Measurements from ENCODE around the gene TSPEAR.

Gene TSPEAR

GRCh38 chr21:44722731-44723130 lies 11.4 kb upstream of the TSPEAR start:
- DNase-seq (ENCODE audit: low read depth, low spot score): no peak

GRCh38 chr21:44720170-44720569 lies 8.8 kb upstream of the TSPEAR start:
- no peak for DNase-seq (ENCODE audit: low read depth, low spot score)

GRCh38 chr21:44718571-44718970 lies 7.2 kb upstream of the TSPEAR start:
- no peak for DNase-seq (ENCODE audit: low read depth, low spot score)

- no peak for DNase-seq (ENCODE audit: low read depth, low spot score)
Observed at GRCh38 chr21:44718093-44718492, 6.7 kb upstream of the TSPEAR start.

- no peak for DNase-seq (ENCODE audit: low read depth, low spot score)
Observed at GRCh38 chr21:44716984-44717383, 5.6 kb upstream of the TSPEAR start.

DNA sequence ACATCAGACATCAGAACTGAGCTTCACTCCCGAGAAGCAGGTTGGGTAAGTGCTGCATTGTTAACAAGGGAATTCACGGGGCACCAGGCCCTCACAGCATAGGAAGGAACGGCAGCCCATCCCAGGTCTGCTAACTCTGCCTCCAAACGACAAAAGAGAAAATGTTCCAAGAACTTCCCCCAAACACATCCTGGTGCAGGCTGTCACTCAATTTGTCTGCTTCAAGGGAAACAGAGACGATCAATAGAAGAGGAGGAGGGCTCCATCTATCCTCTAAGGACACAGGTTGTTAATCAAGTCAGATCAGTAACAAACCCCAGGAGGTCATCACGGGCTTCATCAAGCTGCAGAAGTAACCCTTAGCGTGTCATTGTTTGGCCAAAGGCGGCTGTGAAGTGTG lies 3.5 kb upstream of the TSPEAR start:
- no peak for DNase-seq (ENCODE audit: low read depth, low spot score)

DNA sequence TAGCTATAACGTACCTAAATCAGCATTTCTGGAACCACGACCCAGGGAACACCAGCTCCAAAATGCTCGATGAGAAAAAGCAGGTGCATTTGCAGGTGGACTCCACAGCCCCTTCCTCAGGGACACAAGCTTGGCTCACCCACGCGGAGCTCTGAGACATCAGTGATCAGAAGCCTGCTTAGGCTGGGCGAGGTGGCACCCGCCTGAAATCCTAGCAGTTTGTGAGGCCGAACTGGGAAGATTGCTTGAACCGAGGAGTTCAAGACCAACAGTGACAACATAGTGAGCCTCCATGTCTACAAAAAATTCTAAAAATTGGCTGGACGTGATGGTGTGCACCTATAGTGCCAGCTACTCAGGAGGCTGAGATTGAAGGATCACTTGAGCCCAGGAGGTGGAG lies 2.5 kb upstream of the TSPEAR start:
- DNase-seq (ENCODE audit: low read depth, low spot score): no peak

DNA sequence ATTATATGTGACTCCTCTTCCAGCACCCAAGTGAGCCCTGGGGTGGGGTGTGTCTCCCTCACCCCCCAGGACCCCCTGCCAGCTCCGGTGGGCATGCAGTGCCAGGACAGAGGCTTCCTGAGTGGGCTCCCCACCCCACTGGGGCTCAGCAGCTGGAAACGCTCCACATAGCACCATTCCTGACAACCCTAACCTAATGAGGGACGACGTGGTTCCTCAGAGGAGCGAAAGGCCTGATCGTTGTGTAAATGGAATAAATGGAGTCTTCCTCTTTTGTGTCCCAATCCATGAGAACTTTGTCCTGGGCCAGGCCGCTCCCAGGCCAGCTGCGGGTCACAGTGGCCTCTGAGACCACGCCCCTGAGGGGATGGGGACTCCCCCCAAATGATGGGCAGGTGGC lies 1.8 kb upstream of the TSPEAR start:
- DNase-seq (ENCODE audit: low read depth, low spot score): no peak

GRCh38 chr21:44712203-44713028 lies 1.0 kb upstream of the TSPEAR start:
- DNase-seq (ENCODE audit: low read depth, low spot score): no peak

- DNase-seq (ENCODE audit: low read depth, low spot score): no peak
Observed at GRCh38 chr21:44710756-44711326, 531 bp downstream of the TSPEAR start.

- DNase-seq (ENCODE audit: low read depth, low spot score): no peak
Observed at GRCh38 chr21:44710294-44710665, 1.1 kb downstream of the TSPEAR start.

DNA sequence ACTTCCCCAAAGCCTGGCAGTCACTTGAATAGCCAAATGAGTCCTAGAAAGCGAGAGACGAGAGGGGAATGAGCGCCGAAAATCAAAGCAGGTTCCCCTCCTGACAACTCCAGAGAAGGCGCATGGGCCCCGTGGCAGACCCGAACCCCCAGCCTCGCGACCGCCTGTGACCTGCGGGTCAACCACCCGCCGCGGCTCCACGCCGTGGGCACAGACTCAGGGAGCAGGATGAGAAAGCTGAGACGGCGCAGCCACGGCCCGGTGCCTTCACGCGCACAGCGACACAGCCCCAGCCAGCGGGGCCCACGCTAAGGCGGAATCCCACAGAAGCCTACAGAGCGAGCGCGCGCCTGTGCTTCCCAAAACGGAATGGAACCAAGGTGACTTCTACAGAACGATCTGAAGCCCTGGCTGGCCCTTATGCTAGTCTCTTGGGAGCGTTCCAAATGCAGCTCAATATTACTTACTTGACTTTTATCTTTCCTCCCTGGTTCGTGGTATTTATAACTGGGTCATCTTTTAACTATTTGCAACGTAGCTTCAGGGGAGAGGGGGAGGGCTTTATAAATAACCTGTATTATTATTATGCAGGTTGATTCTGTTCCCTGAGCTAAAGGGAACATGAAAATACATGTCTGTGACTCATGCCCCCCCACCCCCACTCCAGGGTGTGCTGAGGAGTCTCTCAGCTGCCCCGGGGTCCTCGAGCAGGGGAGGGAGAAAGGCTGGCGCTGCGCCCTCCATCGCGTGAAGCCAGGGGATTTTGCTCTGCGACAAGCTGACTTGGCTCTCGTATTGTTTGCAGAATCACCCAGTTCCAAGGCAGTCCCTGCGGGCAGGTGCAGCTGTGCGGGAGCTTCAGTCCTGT lies 1.7 kb downstream of the TSPEAR start:
- DNase-seq (ENCODE audit: low read depth, low spot score): no peak

- DNase-seq (ENCODE audit: low read depth, low spot score): no peak
Observed at GRCh38 chr21:44708866-44709425, 2.4 kb downstream of the TSPEAR start.

- no peak for DNase-seq (ENCODE audit: low read depth, low spot score)
Observed at GRCh38 chr21:44708213-44708865, 3.0 kb downstream of the TSPEAR start.

DNA sequence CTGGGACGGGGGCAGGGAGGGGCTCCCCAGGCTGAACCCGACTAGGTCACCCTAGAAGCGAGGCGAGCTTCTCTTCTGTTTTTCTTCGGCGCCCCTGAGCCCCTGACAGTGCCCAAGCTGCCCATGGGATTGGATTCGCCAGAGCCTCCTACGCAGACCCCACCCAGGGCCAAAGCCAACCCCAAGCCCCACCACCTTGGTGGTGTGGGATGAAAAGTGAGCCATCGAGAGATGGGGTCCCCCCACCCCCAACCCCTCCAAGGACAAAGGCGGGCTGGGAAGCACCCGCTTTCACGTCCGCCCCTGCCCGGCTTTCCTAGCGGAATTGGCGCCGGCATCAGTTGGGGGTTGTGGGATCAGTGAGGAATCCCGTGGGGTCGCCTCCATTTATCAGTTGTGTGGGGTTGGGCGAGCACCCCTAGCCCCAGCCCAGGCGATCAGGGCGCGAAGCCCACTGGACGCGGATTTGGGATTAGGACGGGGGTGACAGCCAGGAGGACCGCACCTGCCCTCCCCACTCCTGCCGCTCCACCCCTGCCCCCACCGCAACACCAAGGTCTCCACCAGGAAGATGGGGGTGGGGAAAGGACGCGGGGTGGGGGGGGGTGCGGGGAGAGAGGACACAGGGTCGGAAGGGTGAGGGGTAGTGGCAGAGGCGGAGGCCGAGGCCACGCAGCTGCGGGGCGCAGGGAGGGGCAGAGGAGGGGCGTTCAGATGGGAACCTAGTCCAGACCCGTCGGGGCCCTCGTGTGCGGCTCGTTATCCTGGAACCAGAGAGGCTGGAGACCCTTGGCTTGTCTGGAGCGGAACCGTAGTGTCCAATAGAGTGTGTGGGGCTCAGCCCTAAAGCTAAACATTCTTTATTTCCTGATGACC lies 4.4 kb downstream of the TSPEAR start:
- no peak for DNase-seq (ENCODE audit: low read depth, low spot score)

DNA sequence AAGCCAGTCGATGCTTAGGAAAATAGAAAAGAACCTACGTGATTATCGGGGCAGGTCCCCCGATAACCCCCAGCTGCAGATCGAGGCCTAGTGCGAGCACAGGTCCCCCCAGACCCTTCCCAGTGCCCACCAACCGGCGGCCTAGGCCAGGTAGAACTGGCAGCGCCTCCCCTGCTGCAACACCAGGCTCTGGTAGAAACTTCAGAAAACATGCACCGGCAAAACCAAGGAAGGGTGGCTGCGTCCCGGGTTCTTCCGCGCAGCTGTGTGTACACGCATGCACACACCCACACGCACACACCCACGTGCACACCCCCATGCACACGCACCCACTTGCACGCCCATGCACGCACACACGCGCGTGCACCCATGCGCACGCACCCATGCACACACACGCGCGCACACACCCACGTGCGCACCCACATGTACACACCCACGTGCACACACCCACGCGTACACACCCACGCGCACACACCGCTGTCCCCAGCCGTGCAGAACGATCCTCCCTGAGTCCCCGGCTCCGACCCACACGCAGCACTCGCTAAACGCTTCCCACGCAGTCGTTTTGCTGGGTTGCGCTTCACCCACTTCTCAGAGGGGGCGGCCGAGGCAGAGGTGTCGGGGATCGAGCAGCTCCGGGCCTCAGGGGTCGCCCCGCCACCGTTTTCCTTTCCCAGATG lies 5.2 kb downstream of the TSPEAR start:
- no peak for DNase-seq (ENCODE audit: low read depth, low spot score)

DNA sequence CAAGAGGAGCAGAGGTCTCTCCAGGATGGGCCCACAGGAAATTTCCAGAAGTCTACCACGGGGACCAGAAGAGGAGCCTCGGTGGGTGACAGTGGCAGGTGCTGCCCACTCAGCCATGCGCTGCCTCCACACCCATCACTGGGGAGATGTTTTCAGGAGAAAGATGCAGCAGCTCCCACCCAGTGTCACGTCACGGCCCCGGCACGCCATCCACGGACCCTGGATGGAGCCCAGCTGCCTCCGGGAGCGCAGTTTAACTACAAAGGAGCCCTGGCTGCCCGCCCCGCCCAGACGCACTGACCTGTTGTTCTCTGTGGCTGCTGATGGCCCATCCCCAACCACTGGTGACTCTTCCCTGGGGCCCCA lies 6.8 kb downstream of the TSPEAR start:
- no peak for DNase-seq (ENCODE audit: low read depth, low spot score)

GRCh38 chr21:44703731-44704635 lies 7.4 kb downstream of the TSPEAR start:
- DNase-seq (ENCODE audit: low read depth, low spot score): no peak
